GM19438 (cell line): ENCODE measurements around the gene SLAMF6.
"Not testable (repeated sequence)": the region's sequence is repeated elsewhere in the genome, so short reads cannot be mapped to it uniquely, and the experiment has no call there.

ENCODE experiments used
- ATAC-seq: cut with Tn5 transposase; IDR thresholded peaks from one replicate; pipeline ENCODE4 v1.9.1; 2021; ENCODE audit warnings: low read depth; ENCODE audit not compliant: unreplicated experiment

The SLAMF6 gene

GRCh38 chr1:160544647-160545046, 21.6 kb upstream of the SLAMF6 start:
- ATAC-seq = no peak

DNA sequence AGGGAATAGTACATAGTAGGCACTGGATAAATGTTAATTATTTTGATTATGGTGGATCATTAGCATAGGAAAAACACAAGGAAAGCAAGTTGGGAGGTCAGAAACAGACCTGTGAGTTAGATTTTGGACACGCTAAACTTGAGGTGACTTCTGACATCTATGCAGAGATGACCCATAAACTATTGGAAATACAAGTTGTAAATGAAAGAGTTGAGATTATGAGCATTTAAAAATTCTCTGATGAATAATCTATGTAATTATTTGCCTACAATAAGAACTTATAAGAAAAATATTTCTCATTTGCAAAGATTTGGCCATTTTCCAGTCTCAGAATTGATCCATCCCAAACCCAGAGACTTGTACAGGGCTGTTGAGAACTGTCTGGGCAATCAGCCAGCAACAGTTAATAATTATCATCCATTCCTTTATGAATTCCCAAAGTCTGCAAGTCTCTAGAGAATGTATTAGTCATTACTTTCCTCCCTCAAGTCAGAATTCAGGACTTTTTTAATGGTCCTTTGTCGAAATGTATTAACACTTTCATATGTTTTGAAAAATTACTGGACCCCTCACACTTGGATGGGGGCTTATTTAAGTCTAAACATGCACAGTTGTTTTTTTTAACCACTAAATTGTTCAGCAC, 19.4 kb upstream of the SLAMF6 start:
- ATAC-seq = no peak

GRCh38 chr1:160541622-160542302, 18.7 kb upstream of the SLAMF6 start:
- no peak for ATAC-seq

DNA sequence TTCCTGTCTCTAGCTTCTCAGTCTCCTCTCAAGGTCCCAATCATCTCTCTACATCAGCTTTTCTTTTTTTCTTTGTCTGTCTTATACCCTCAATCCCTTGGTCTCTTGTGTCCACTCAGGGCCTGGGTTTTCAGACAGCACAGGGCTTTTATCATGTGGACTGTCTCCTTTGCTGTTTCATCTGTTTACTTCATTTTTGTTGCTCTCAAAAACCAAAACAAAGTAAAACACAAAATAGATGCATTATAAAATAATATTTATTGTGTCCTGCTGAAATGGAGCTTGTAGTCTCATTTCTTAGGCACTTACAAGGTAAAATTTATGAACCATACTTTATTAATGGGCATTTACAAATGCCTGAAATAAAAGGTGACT, 17.8 kb upstream of the SLAMF6 start:
- ATAC-seq = no peak

GRCh38 chr1:160539990-160540858, 17.2 kb upstream of the SLAMF6 start:
- peak; percentile 90 for ATAC-seq

DNA sequence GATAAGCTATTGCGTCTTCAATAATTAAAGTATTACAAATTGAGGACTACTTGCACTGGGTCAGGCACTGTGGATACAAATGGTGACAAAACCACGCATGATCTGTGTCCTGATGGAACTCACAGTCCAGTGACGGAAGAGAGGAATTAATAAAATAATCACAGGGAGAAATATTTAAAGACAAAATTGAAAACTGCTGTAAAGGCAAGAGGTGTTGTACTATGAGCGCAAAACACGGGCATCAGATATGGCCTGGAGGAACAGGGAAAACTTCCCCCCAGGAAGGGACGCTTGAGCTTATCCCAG, 16.6 kb upstream of the SLAMF6 start:
- ATAC-seq = no peak

- ATAC-seq = no peak
Observed at GRCh38 chr1:160538985-160539651, 16.1 kb upstream of the SLAMF6 start.

- no peak for ATAC-seq
Observed at GRCh38 chr1:160537714-160538665, 14.9 kb upstream of the SLAMF6 start.

- no peak for ATAC-seq
Observed at GRCh38 chr1:160534823-160535605, 12.0 kb upstream of the SLAMF6 start.

DNA sequence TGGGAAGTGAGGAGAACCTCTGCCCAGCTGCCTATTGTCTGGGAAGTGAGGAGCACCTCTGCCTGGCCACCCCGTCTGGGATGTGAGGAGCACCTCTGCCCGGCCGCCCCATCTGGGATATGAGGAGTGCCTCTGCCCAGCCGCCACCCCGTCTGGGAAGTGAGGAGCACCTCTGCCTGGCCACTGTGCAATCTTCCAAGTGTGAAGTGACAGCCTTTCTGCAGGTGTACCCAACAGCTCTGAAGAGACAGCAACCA, 9.4 kb upstream of the SLAMF6 start:
- not testable (repeated sequence) for ATAC-seq

- ATAC-seq = not testable (repeated sequence)
Observed at GRCh38 chr1:160531809-160532556, 8.9 kb upstream of the SLAMF6 start.

DNA sequence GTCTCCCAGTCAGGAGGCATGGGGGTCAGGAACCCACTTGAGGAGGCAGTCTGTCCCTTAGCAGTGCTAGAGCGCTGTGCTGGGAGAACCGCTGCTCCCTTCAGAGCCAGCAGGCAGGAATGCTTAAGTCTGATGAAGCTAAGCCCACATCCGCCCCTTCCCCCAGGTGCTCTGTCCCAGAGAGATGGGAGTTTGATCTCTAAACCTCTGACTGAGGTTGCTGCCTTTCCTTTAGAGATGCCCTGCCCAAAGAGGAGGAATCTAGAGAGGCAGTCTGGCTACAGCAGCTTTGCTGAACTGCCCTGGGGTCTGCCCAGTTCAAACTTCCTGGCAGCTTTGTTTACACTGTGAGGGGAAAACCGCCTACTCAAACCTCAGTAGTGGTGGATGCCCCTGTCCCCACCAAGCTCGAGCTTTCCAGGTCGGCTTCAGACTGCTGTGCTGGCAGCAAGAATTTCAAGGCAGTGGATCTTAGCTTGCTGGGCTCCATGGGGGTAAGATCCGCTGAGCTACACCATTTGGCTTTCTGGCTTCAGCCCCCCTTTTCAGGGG, 6.4 kb upstream of the SLAMF6 start:
- not testable (repeated sequence) for ATAC-seq

DNA sequence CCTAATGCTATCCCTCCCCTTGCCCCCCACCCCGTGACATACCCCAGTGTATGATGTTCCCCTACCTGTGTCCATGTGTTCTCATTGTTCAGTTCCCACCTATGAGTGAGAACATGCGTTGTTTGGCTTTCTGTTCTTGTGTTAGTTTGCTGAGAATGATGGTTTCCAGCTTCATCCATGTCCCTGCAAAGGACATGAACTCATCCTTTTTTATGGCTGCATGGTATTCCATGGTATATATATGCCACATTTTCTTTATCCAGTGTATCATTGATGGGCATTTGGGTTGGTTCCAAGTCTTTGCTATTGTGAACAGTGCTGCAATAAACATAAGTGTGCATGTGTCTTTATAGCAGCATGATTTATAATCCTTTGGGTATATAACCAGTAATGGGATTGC, 734 bp upstream of the SLAMF6 start:
- ATAC-seq = not testable (repeated sequence)

- ATAC-seq = no peak
Observed at GRCh38 chr1:160522136-160522535, 919 bp downstream of the SLAMF6 start.

DNA sequence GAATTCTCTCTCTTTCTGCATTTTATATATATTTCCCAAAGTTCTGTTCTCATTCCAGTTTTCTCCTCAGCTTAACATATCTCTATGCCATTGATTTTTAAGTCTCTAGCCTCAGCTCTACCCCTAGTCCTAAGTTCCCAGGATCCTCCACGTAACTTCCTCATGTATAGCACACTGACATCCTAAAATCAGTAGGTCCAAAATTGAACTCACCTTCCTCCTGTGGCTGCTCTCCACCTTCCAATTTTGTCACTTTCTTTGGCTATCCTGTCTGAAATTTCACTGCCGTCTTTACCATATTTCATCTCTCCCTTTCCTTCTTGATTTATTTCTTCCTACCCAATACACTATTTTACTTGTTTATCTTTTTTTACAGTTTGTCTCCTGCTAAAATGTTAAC, 1.5 kb downstream of the SLAMF6 start:
- no peak for ATAC-seq

- ATAC-seq = no peak
Observed at GRCh38 chr1:160520999-160521398, 2.1 kb downstream of the SLAMF6 start.

- no peak for ATAC-seq
Observed at GRCh38 chr1:160520582-160520981, 2.5 kb downstream of the SLAMF6 start.

- no peak for ATAC-seq
Observed at GRCh38 chr1:160519642-160520435, 3.2 kb downstream of the SLAMF6 start.
